ES-I3 (cell line): ENCODE results near the gene LRIG2.

Experiments
- H3K36me3 ChIP-seq: 2 replicates; pipeline ENCODE4 v1.6.1; 2013; ENCODE audit warnings: mild to moderate bottlenecking, low read length, control low read depth, moderate library complexity; ENCODE audit not compliant: insufficient read depth
- H3K4me1 ChIP-seq: 2 replicates; pipeline ENCODE4 v1.6.1; 2013; ENCODE audit warnings: mild to moderate bottlenecking, control low read depth, low read length; ENCODE audit not compliant: insufficient read depth
- H3K9ac ChIP-seq: 2 replicates; pipeline ENCODE4 v1.6.1; 2013; ENCODE audit warnings: low read depth, mild to moderate bottlenecking, low read length, moderate library complexity
- H3K9me3 ChIP-seq: 2 replicates; pipeline ENCODE4 v1.6.1; 2013; ENCODE audit warnings: mild to moderate bottlenecking, low read length, moderate library complexity; ENCODE audit not compliant: control insufficient read depth, insufficient read depth

LRIG2 gene

DNA sequence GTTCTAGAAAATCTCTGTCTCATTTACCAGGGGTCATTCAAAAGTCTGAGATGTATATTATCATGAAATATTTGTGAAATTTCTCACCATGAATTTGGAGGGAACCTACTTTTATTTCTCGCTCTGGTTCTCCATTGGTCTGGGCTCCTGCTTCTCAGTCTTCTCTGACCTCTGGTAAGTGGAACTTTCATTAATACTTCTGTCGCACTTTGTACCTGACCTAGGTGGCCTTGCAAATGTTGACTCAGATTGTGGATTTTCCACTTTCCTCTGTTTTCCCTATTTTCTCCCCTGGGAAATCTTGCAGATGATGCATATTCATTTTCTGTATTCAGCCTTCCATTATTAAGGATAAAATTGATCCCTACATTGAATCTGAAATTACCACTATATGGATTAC, 53.2 kb downstream of the LRIG2 start:
- H3K36me3 ChIP-seq, result peaks cover 21% of the 10 kb centered on the region
- H3K9ac ChIP-seq, result no peak overlapping the region
- 0 out of 2 replicates have a peak, but pooled peaks cover 3% of the 10 kb centered on the region for H3K4me1 ChIP-seq
- H3K9me3 ChIP-seq, result no peaks in the 10 kb centered on the region

DNA sequence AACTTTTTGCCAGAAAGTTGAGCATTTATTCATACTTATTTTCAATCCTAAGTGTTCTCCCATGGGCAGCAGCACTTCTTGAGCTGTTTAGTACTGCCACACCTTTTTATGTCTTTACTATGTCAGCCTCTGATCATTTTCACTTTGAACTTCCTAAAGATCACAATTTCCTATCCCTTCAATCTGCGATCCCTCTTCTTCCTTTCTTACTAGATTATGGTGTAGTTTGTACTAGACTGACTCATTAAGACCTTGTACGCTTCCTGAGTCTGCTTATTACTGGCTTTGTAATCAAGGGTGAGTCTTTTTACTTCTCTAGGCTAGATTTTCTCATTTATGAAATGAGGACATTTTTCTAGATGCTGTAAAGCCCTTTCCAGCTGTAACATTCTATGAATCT, 55.1 kb downstream of the LRIG2 start:
- Histone ChIP-seq H3K9me3 (no peaks in the 10 kb centered on the region), H3K4me1 (0 out of 2 replicates have a peak, but pooled peaks cover 3% of the 10 kb centered on the region), H3K36me3 (peaks cover 21% of the 10 kb centered on the region), H3K9ac (no peak overlapping the region)

DNA sequence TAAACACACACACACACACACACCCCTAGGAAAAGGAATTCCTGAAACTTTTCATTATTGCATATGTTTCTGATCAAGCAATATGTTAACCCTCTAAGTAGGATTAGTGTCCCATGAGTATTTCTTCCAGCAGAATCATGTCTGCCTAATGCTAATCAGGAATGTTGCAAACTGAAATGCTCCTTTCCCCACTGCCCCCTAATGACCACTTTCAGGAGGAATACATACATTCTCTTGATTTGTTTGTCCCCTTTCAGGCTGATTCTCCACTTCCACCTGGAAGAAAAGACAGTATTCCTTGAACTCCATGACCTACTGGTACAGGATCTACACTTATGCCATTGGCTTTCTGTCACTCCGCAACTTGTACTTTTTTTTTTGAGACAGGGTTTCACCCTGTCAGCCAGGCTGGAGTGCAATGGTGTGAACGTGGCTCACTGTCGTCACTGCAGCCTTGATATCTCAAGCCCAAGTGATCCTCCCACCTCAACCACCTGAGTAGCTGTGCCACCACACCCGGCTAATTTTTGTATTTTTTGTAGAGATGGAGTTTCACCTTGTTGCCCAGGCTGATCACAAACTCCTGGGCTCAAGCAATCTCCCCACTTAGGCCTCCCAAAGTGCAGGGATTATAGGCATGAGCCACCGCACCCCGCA, 56.7 kb downstream of the LRIG2 start:
- Histone ChIP-seq H3K9me3 (no peaks in the 10 kb centered on the region), H3K4me1 (0 out of 2 replicates have a peak, but pooled peaks cover 3% of the 10 kb centered on the region), H3K9ac (no peak overlapping the region), H3K36me3 (peaks cover 10% of the 10 kb centered on the region)

DNA sequence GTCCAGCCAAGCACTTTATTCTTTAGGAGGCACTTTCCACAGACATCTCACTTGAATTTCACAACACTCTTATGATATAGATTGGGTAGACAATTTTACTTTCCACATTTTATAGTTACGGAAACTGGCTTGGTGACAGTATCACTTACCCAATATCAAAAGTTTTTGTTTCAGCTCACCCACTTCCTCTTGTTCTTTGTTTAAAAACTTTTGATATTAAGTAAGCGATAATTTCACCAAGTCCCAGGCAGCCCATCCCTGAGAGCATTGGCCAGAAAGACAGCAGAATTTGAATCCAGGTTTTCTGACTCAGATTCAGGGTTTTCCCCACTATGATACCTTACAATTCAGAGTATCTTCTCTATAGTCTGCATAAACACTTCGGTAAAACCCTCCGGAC, 60.0 kb downstream of the LRIG2 start:
- H3K4me1 ChIP-seq, result 0 out of 2 replicates have a peak, but pooled peaks cover 3% of the 10 kb centered on the region
- no peak overlapping the region for H3K9ac ChIP-seq
- H3K9me3 ChIP-seq, result no peaks in the 10 kb centered on the region
- H3K36me3 ChIP-seq, result no peaks in the 10 kb centered on the region; the same call in none of the 2 replicates

DNA sequence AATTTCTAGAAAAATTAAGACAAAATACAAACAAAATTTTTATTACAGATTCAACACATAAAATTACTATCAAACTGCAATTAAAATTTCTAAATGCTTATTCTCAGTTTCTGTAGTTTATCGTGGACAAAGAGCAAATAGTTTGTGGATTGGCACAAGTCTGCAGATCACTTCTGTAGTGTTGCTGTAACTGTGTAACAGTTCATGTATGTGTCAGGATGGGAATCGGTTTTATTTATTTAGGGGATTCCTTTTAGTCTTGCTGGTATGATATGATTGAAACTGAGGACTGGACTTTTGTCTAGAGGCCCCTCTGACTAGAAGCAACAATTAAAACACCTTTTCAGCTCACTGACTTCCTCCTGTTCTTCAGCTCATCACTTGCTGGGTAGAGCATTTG, 60.8 kb downstream of the LRIG2 start:
- no peaks in the 10 kb centered on the region for H3K9me3 ChIP-seq
- H3K4me1 ChIP-seq, result 0 out of 2 replicates have a peak, but pooled peaks cover 3% of the 10 kb centered on the region
- no peak overlapping the region for H3K9ac ChIP-seq
- H3K36me3 ChIP-seq, result no peaks in the 10 kb centered on the region; the same call in none of the 2 replicates

DNA sequence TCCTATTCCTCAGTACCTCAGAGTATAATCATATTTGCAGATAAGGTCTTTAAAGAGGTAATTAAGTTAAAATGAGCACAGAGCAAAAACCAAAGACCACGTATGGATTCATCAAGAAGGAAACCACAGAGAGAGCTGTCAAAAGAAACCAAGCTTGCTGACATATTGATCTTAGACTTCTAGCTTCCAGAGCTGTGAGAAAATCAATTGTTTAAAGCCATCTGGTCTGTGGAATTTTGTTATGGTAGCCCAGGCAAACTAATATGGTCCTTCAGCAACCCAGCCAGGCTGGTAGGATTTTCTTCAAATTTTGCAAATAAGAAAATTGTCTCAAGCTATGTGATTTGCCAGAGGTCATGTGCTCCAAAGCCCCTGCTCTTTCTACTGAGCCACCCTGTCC, 62.5 kb downstream of the LRIG2 start:
- no peaks in the 10 kb centered on the region for H3K4me1 ChIP-seq
- H3K9ac ChIP-seq, result no peak overlapping the region
- H3K9me3 ChIP-seq, result no peaks in the 10 kb centered on the region
- H3K36me3 ChIP-seq, result no peaks in the 10 kb centered on the region; the same call in none of the 2 replicates

DNA sequence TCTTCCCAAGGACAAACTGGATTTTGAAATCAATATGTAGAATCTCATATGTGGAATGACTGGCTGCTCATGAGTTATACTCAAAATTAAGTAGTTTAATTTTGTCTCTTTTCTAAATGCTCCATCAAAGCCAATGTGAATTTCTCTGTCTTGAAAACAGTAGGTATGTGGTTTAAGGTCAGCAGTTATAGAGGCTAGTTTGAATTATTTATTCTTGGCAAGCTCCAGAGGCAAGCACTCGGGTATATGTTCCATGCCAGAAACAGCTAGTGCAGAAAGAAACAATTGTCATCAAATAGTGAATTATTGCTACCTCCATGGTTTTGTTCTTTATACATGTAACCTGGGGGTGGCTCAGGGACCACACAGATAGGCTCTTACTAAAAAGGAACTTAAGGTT, 63.5 kb downstream of the LRIG2 start:
- Histone ChIP-seq H3K4me1 (peaks cover 7% of the 10 kb centered on the region; the same call in 1 of the 2 replicates), H3K9ac (no peak overlapping the region), H3K9me3 (no peaks in the 10 kb centered on the region), H3K36me3 (no peaks in the 10 kb centered on the region; the same call in none of the 2 replicates)

DNA sequence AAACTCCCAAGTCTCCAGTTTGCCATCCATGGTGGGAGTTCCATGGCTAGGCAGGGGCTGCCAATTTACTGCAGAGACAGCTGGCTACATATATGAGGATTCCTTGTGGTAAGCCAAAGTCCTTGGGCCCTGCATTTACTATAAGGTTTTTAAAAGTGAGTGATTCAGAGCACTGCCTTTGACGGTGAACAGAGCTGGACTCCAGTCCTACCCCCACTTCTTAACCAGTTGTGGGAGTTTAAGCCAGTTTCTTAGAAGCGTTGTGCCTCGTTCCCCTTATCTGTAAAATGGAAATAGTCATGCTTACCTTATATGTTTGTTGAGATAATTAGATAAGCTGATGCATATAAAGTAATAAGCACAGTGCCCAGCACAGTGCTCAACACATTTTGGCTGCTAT, 64.6 kb downstream of the LRIG2 start:
- no peak overlapping the region for H3K9ac ChIP-seq
- H3K36me3 ChIP-seq, result no peaks in the 10 kb centered on the region; the same call in none of the 2 replicates
- H3K4me1 ChIP-seq, result peaks cover 7% of the 10 kb centered on the region; the same call in 1 of the 2 replicates
- H3K9me3 ChIP-seq, result no peaks in the 10 kb centered on the region

DNA sequence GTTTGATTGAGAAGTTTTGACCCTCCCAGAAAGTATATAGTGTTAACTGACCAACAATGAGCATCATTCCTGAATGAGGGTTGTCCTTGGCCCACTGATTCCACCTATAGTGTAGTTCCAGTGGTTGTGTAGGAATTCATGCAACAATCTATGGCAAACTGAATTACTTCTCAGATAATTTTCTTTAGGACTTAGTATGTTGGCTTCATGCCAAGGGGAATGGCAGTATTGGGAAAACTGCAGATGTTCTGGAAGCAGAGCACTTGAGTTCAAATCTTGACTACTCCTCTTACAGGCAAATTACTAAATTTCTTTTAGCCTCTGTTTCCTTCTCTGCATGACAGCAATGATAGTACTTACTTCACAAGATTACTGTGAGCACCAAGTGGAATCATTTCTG, 65.8 kb downstream of the LRIG2 start:
- Histone ChIP-seq H3K9ac (no peak overlapping the region), H3K36me3 (no peaks in the 10 kb centered on the region; the same call in 1 of the 2 replicates), H3K4me1 (peaks cover 7% of the 10 kb centered on the region; the same call in 1 of the 2 replicates), H3K9me3 (no peaks in the 10 kb centered on the region)

DNA sequence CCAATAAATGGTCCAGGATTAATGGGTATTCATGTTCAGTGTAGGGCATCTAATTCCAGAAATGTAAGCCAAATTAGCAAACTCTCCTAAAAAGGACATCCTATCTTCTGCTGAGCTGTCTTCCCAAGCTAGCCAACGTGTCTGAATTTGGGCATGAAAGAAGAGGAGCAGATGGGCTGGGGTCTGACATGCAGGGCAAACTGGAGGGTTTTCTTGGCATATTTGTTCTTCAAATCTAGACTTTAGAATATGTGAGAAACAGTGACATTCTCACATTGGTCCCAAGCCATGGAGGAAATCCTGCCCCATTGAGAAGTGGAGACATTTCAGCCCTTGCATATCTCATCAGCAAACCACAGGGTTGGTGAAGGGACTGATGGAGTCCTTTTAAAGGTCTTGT, 67.2 kb downstream of the LRIG2 start:
- H3K9ac ChIP-seq, result no peak overlapping the region
- H3K4me1 ChIP-seq, result peaks cover 7% of the 10 kb centered on the region; the same call in 1 of the 2 replicates
- H3K9me3 ChIP-seq, result no peaks in the 10 kb centered on the region
- H3K36me3 ChIP-seq, result no peaks in the 10 kb centered on the region

DNA sequence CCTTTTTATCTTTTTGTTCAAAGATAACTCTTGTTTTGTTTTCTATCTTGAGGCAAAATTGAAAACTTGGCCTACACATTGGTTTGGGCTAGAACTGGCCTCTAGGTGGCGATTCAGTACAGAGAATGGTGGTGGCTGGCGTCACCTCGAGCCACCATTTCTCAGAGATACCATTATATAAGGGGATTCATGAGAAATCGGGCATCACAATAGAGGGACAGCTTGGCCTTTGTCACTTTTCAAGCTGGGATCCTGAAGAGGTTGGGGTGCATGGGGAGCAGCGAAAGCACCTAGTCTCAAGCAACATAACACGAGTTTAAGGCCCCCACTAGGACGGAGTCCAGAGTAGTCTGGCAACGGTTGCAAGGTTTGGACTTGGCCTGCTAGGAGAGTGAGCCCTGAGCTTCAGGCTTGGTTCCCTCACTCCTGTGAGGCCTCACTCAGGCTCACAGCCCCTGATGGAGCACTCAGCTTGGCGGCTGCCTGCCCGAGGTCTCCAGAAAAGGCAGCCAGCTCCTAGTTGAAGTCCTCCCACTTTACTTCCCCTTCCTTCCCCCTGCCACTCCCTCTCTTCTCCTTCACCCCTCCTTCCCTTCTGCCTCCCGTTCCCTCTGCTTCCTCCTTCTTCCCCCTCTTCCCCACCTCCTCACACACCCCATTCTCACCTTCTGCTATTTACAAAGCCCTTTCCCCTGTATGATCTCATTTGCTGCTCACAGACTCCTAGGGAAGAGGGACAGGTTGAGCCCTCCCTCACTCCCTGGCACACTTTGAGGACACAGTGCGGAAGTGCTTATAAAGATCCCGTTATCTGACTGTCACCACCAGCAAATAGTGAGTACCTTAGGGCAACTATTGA, 67.8 kb downstream of the LRIG2 start:
- H3K9ac ChIP-seq, result no peak overlapping the region
- H3K4me1 ChIP-seq, result peaks cover 7% of the 10 kb centered on the region; the same call in 1 of the 2 replicates
- no peaks in the 10 kb centered on the region for H3K9me3 ChIP-seq
- no peaks in the 10 kb centered on the region for H3K36me3 ChIP-seq

DNA sequence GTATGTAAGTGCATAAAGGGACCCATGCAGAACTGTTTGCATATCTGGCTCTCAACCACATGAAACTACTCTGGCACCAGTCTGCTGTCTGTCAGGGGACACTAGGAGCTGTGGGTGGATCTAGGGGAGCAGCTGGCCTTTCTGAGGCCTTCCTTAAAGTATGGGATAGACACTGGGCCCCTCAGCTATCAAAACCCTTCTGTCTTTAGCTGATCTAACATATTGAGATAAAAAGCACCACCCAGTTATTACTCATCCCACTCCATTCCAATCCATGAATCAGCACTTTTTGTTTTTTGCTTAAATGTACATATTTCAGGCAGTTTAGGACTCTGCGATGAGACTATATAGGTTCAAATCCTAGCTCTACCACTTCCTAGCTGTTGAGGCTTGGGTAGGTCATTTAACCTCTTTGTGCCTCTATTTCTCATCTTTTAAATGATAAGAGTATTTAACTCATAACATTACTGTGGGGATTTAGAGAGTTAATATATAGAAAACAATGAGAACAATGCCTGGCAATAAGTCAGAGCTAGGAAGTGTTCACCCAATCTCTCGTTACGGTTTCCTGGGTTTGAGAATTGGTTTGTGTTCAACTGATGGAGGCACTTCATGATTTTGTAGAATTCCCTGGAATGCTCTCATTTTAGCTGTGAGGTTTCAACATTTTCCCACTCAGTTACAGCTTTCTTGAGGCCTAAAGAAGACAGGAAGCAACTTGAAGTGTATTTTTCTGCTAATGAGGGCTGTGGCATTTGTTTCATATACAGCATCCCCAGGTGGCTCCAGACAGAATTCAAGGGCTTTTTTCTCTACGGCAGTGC, 68.9 kb downstream of the LRIG2 start:
- Histone ChIP-seq H3K36me3 (no peaks in the 10 kb centered on the region), H3K9me3 (no peaks in the 10 kb centered on the region), H3K4me1 (peaks cover 7% of the 10 kb centered on the region; the same call in 1 of the 2 replicates), H3K9ac (no peak overlapping the region)

DNA sequence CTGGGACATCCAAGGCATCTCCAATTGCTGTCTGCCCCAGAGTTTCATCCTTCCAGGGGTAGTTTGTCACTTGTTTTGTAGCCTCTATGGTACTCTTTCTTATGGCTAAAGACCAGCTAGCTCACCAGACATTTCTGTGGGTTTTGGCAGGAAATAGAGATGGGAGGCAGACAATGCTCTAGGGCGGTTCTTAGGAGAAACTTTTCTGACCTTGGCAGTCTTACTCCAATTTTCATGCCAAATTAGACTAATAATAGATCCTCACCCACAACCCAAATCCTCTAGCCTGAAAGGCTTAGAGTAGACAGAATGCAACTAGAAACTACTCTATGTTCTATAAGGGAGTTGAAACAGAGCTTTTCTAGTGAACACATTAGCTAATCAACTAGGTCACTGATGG, 69.8 kb downstream of the LRIG2 start:
- H3K36me3 ChIP-seq, result no peaks in the 10 kb centered on the region
- H3K4me1 ChIP-seq, result peaks cover 7% of the 10 kb centered on the region; the same call in 1 of the 2 replicates
- no peak overlapping the region for H3K9ac ChIP-seq
- no peaks in the 10 kb centered on the region for H3K9me3 ChIP-seq
